GM18519 (cell line): ENCODE data around the gene UBE2J2.

Source experiments
- ATAC-seq: cut with Tn5 transposase; IDR thresholded peaks from one replicate; pipeline ENCODE4 v1.9.1; 2021; ENCODE audit warnings: mild to moderate bottlenecking, moderate library complexity; ENCODE audit not compliant: unreplicated experiment, low FRiP score

UBE2J2 gene

DNA sequence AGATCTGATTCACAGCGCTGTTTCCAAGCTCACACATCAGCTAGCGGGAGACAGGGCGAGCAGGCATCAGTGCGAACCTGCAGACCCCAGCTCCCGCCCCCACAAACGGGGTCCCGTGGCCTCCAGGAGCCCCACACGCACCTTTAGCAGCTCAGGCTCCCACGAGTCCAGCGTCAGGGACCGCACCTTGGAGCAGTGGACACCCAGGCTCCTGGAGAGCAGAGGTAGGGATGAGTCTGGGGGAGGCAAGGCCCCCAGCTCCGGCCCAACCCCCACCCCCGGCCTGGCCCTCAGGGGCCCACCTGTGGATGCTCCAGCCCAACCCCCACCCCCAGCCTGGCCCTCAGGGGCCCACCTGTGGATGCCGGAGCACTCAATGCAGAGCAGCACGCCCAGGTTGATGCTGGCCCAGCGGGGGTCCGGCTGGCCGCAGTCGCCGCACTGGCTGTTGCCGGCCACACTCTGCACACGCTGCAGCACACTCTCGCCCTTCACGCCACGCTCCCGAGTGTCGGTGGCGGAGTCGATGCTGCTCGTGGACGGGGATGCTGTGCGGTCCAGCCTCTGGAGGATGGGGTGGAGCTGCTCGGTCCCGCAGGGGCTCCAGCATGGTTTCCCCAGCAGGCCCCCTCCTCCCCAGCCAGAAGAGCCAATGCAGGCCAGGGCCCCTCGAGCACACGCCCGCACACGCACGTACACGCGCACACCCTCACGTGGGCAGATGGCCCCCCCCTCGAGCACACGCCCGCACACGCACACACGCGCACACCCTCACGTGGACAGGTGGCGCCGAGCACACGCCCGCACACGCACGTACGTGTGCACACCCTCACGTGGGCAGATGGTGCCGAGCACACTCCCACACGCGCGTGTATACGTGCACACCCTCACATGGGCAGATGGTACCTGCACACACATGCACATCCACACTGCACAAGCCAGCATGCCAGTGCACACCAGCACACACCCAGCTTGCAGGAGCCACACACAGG, 22.7 kb upstream of the UBE2J2 start:
- ATAC-seq: no peak

DNA sequence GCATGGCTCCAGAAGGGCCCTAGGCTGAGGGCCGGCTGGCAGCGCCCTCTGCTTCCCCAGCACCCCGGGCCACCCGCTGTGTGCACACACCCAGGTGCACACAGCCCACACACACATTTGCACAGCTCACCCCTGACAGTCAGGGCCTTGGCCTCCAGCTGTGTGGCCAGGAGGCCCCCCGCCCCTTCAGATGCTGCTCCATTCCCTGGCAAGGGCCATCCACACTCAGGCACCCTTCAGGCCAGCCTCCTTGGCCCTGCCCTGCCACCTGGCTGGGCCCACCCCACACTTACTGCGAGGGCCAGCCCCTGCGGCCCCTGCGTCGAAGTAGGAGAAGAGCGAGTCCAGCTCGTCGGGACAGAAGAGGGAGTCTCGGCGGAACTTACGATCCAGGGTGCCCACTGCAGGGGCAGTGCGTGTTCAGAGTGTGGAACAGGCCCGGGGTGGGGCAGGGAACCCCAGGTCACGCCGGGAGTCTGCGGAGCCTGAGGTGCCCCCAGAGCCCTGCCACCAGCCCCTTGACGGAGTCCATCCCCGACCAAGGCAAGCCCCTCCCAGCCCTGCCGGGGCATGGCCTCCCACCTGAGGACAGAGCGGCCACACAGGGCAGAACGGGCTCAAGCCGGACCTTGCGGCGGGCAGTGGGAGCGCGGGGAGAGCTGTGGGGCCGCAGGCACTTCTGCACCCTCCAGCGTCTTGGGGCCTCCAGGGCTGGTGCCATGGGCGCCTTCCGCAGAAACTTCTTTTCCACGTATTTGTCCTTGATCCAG, 21.7 kb upstream of the UBE2J2 start:
- no peak for ATAC-seq

DNA sequence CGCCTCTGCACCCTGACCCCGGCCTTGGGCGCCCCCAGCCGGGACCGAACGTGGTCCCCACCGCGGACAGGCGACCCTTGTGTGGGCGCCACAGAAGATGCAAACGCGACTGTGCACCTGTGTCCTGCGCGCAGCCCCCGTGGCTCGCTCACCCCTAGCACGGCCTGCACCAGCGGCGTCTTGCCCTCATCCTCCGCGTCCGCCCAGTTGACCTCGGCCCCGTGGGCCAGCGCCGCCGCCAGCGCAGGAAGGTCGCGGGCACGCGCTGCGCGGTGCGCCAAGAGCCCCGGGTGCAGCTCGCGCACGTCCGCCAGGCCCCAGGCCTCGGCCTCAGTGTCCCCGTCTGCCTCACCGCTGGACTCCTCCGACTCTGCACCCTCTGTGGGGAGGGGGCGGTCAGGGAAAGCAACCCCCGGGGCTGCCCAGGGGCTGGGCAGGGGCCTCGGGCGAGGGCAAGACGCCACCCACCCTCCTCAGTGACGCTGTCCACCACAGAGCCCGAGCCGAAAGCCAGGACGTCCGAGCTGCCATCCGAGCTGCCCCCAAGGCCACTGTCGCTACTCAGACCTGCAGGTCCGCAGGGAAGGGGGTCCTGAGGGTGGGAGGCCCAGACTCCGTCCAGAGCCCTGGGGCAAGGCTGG, 20.7 kb upstream of the UBE2J2 start:
- no peak for ATAC-seq

DNA sequence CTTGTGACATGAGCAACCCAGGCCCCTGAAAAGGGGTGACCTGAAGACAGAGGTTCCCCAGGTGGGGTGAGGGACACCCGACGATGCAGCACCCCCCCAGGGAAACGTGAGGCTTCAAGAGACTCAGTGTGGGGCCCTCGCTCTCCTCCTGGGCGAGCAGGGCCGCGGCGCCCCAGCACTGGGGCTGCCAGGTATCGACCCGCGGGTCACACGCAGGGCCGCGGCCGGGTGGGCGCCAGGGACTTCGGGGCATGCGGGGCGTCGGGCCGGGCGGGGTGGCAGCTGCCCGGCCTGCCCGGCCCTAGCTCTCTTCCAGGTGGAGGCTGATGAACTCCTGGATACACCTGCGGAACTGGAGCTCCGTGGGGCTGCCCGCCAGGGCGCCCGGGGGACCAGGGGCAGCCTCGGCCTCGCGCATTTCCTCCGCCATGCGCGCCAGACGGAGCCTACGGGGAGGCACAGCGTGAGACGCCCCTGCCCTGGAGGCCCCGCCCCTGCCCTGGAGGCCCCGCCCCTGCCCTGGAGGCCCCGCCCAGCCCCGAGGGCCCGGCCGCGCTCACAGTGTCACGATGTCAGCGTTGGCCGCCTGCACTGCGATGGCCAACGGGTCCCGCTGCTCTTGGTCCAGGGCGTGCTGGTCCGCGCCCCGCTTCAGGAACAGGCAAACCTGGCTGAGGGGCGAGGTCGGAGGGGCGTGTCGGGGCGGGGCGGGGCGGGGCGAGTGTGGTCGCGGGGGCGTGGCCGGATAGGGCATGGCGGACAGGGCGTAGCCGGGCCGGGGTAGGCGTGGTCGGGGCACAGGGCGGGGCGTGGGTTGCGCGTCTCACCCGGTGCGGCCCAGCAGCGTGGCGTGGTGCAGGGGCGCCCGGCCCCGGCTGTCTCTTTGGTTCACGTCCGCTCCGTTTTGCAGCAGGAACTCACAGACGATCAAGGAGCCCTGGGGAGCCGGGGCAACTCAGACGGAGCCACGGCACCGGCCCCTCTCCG, 19.9 kb upstream of the UBE2J2 start:
- no peak for ATAC-seq

DNA sequence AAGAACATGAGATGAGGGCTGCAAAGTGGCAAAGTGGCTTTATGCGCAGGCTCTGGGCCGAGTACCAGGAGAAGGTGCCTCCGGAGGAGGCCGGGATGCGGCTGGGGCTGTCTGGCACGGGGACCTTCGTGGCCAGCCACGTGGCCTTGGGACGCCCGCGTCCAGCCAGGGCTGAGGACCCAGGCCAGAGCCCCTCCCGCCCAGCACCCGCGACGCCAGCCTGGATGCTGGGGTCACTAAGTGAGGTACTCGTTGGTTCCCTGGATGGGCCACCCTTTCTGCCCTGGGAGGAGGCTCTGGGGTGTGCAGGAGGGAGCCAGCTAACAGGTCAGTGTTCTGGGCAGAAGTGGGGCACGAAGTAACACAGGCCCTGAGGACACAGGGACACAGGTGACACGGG, 19.2 kb upstream of the UBE2J2 start:
- ATAC-seq: no peak

DNA sequence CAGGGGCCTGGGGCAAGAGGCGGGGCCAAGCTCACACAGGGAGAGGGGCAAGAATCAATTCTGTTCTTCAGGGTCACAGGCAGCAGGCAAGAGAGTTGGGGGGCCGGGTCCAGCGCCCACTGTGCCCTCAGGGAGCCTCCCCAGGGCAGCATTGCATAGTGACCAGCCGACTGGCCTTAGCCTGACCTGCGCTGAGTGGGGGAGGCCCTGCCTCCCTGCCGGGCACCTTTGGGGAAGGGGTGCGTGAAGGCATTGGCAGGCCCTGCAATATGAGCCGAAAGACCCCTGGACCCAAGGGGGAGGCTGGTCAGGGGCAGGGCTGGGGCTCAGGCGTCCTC, 18.8 kb upstream of the UBE2J2 start:
- ATAC-seq: no peak

DNA sequence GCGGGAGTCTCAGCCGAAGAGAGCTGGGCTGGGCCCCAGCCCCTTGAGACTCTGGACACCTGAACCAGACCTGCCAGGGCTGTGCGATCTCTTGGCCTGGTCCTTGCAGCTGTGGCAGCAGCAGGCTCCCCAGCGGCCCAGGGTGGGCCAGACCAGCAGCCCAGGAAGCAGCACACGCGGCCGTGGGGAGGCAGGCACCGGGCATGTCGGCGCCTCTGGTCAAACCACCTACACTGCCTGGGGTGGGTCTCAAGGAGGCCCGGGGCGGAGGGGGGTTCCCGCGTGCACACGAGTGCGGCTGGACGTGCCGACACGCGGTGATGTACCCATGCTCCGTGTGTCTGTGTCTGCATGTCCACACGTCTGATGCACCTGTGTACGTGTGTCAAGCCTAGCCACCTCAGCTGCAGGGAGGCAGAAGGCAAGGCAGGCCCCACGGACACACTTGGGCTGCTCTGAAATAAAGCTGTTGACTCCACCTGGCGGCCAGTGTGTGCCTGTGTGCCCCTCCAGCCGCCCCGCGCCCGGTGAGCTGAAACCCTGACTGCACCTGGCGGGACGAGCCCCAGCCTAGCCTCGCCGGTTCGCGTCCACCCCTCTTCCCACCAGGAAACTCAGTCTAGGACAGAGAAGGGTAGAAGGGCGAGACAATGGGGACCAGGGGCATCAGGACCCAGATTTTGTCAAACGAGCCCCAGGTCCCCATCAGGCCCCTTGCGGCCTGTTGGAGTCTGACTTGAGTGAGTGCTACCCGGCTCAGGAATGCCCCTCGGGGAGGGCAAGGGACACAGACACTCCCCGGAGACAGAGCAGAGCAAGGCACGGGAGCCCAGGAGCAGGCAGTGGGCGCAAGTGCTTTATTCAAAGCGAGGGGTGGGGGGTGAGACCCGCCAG, 18.1 kb upstream of the UBE2J2 start:
- no peak for ATAC-seq

DNA sequence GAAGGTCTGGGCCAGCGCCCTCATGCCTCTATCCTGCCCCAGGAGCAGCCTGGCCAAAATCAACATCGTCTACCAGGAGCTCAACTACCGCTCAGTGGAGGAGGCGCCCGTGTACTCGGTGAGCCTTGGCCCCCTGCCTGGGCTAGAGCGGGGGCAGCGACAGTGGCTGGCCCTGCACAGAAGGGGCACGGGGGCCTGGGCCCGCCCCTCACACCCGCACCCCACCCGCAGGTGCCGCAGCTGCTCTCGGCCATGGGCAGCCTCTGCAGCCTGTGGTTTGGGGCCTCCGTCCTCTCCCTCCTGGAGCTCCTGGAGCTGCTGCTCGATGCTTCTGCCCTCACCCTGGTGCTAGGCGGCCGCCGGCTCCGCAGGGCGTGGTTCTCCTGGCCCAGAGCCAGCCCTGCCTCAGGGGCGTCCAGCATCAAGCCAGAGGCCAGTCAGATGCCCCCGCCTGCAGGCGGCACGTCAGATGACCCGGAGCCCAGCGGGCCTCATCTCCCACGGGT, 17.4 kb upstream of the UBE2J2 start:
- ATAC-seq: no peak

DNA sequence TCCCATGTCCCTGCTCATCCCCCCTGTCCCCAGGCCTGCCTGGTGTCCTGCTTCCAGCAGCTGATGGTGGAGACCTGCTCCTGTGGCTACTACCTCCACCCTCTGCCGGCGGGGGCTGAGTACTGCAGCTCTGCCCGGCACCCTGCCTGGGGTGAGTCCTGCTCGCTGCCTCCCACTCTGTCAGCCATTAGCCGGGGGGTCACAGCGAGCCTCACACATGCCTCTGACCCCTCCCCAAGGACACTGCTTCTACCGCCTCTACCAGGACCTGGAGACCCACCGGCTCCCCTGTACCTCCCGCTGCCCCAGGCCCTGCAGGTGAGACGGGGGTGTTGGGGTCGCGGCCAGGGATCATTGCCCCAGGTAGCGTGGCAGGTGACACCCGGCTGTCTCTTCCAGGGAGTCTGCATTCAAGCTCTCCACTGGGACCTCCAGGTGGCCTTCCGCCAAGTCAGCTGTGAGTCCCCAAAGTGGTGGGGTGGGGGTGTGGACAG, 16.6 kb upstream of the UBE2J2 start:
- no peak for ATAC-seq

DNA sequence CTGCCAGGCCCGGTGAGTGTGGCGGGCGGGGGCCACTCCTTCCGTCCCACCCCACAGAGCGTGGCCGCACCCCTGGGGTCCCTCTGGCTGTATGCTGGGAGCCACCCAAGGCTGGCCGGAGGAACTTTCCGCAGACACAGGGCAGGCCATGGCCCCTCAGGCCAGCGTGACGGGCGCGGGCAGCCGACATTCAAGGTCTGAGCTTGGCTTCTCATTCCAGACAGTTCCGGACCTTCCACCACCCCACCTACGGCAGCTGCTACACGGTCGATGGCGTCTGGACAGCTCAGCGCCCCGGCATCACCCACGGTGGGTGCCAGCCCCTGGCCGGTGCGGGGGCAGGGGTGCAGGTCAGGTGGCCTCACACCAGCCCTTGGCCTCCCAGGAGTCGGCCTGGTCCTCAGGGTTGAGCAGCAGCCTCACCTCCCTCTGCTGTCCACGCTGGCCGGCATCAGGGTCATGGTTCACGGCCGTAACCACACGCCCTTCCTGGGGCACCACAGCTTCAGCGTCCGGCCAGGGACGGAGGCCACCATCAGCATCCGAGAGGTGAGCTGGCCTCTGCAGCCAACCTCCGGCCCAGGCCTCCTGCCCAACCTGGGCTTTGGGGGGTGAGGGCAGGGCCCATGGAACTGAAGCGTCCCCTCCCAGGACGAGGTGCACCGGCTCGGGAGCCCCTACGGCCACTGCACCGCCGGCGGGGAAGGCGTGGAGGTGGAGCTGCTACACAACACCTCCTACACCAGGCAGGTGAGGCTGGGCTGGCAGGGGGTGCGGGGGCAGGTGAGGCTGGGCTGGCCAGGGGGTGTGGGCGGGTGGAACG, 13.8 kb upstream of the UBE2J2 start:
- ATAC-seq: no peak

DNA sequence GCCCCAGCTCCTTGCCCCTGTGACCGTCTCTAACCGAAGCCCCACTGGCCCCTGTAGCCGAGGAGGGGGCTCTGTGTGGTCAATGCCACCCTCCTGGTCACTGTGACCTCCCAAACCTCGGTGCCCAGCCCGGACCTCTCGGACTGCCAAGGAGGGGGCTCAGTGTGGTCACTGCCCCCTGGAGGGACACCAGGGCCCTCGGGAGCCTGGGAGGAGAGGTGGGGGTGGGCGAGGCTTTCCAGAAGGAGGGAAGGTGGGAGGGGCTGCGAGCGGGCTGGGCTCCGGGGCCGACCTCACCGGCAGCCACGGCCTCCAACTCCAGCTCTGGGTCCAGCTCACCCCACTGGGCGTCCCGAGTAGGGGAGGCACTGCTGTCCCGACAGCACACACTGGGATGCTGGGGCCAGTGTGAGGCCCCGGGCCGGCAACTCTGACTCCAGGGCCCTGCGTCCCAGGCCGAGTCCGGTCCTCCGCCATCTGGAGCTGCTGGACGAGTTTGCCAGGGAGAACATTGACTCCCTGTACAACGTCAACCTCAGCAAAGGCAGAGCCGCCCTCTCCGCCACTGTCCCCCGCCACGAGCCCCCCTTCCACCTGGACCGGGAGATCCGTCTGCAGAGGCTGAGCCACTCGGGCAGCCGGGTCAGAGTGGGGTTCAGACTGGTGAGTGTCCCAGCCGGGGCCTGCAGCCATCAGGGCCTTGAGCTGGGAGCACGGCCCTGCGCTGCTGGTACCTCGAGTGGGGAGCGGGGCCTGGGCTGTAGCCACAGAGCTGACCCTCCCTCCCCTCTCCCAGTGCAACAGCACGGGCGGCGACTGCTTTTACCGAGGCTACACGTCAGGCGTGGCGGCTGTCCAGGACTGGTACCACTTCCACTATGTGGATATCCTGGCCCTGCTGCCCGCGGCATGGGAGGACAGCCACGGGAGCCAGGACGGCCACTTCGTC, 12.9 kb upstream of the UBE2J2 start:
- ATAC-seq: no peak

DNA sequence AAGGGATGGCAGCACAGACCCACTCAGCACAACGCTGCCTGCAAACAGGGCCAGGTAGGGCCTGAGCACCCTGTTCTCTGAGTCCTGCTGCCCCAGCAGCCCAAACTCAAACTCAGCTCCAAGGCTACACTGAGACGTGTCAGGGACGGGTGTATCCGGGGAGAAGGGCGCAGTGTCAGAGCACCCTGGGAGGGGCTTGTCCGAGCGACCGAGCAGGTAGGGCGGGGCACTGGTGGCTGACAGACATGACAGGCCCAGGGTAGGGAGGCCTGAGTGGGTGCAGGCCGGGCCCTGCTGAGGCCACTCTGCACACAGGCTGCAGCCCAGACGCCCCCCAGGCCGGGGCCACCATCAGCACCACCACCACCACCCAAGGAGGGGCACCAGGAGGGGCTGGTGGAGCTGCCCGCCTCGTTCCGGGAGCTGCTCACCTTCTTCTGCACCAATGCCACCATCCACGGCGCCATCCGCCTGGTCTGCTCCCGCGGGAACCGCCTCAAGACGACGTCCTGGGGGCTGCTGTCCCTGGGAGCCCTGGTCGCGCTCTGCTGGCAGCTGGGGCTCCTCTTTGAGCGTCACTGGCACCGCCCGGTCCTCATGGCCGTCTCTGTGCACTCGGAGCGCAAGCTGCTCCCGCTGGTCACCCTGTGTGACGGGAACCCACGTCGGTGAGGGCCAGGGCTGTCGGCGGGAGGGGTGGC, 12.1 kb upstream of the UBE2J2 start:
- no peak for ATAC-seq

DNA sequence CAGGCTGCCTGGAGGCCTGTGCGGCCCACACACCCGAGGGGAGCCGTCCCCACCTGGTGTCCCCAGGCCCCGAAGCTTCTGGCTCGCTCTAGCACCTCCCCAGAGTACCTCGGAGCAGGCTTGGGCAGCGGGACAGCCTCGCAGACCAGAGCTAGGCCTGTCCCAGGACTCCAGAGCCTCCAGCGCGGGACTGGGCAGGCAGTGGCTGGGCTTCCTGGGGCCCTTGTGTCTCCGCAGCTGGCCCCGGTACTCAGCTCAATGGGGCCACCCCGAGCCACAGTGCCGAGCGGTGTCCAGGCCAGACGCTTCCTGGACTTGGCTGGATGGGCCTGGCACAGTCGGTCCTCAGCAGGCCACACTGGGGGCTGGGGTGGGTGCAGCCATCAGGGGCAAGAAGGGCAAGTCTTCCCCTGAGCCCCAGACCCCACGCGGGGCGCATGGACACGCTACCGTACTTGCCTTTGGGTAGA, 11.5 kb upstream of the UBE2J2 start:
- no peak for ATAC-seq

DNA sequence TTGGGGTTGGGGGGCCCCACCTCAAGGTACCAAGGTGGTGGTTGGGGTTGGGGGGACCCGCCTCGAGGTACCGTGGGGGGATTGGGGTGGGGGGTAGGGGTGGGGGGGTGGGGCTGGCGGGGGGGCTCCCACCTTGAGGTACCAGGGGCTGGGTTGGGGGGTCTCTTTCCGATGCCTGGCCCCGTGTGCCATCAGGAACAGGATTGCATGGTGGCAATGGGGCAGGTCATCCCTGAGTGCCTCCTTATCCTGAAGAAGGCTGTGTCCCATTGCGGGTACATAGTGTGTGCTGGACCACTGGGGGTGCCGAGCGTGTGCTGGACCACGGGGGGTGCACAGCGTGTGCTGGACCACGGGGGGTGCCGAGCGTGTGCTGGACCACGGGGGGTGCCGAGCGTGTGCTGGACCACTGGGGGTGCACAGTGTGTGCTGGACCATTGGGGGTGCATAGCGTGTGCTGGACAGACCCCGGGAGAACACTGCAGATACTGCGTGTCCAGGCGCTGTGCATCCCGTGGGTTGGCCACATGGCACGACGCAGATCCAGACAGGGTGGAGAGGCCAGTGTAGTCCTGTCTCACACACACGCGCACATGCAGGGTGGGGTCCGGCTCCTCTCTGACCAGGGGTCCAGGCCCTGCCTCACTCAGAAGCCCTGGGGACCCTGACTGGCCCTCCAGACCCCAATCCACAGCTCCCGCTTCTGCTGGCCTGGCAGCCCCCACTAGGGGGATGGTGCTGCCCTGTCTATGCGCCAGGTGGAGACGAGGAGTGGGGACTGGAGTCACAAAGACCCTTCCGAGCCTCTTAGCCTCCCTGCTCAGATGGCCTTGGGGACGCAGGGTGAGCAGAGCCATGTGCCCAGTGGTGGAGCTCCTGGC, 10.8 kb upstream of the UBE2J2 start:
- ATAC-seq: no peak

DNA sequence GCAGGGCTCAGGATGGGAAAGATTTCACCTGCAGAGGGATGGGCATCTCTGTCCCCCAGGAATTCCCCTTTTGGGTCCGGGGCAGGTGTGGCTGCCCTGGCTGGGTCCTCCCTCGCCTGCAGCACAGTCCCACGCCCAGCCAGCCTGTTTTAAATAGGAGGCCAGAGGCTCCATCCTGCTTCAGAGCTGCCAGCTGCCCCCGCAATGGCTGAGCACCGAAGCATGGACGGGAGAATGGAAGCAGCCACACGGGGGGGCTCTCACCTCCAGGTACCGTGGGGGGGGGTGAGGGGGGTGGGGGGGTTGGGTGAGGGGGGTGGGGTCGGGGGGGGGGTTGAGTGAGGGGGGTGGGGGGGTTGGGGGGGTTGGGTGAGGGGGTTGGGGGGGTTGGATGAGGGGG, 10.2 kb upstream of the UBE2J2 start:
- no peak for ATAC-seq
